GM18868 (cell line): ENCODE results near the gene BICD2.
A peak's percentile ranks its signal among the peaks of the same experiment; 100 is the strongest.
"Not testable (repeated sequence)": the region's sequence is repeated elsewhere in the genome, so short reads cannot be mapped to it uniquely, and the experiment has no call there.

ENCODE experiments used
- ATAC-seq: cut with Tn5 transposase; IDR thresholded peaks from one replicate; pipeline ENCODE4 v1.9.1; 2021; ENCODE audit warnings: mild to moderate bottlenecking, moderate library complexity; ENCODE audit not compliant: unreplicated experiment

BICD2 gene

GRCh38 chr9:92764381-92764987, at the start of gene BICD2:
Gene BICD2 (minus strand): TSS chr9:92764833. CDS start chr9:92764744, 89 bp downstream.
- no peak for ATAC-seq

GRCh38 chr9:92809629-92810326, 45.1 kb upstream of the BICD2 start:
- not testable (repeated sequence) for ATAC-seq

GRCh38 chr9:92808726-92809451, 44.3 kb upstream of the BICD2 start:
- peak; percentile 62 for ATAC-seq

- no peak for ATAC-seq
Measured at GRCh38 chr9:92807757-92808725, 43.4 kb upstream of the BICD2 start.

- no peak for ATAC-seq
Measured at GRCh38 chr9:92807031-92807756, 42.6 kb upstream of the BICD2 start.

- no peak for ATAC-seq
Measured at GRCh38 chr9:92804727-92805126, 40.1 kb upstream of the BICD2 start.

- ATAC-seq = no peak
Measured at GRCh38 chr9:92798358-92798757, 33.7 kb upstream of the BICD2 start.

GRCh38 chr9:92796337-92796804, 31.7 kb upstream of the BICD2 start:
- not testable (repeated sequence) for ATAC-seq

- no peak for ATAC-seq
Measured at GRCh38 chr9:92795598-92796336, 31.1 kb upstream of the BICD2 start.

GRCh38 chr9:92795000-92795399, 30.4 kb upstream of the BICD2 start:
- ATAC-seq = no peak

- ATAC-seq = no peak
Measured at GRCh38 chr9:92794426-92794825, 29.8 kb upstream of the BICD2 start.

- peak; percentile 64 for ATAC-seq
Measured at GRCh38 chr9:92790542-92791527, 26.2 kb upstream of the BICD2 start.

- no peak for ATAC-seq
Measured at GRCh38 chr9:92786298-92786697, 21.7 kb upstream of the BICD2 start.

- no peak for ATAC-seq
Measured at GRCh38 chr9:92781899-92782298, 17.3 kb upstream of the BICD2 start.

- no peak for ATAC-seq
Measured at GRCh38 chr9:92780206-92780605, 15.6 kb upstream of the BICD2 start.

GRCh38 chr9:92775466-92775865, 10.8 kb upstream of the BICD2 start:
- ATAC-seq = no peak

- no peak for ATAC-seq
Measured at GRCh38 chr9:92774274-92774673, 9.6 kb upstream of the BICD2 start.

GRCh38 chr9:92773810-92774209, 9.2 kb upstream of the BICD2 start:
- ATAC-seq = no peak
